H7 (cell line): ENCODE measurements around the gene CASTOR2. TPM values are rescaled to one million over a fixed set of nuclear protein-coding genes. Genes with fewer than 3 reads are reported as not detected.
"Not testable (repeated sequence)": the region's sequence is repeated elsewhere in the genome, so short reads cannot be mapped to it uniquely, and the experiment has no call there.

Source experiments
- DNase-seq: peaks from one replicate; pipeline ENCODE4 v3.0.0; 2012
- H3K27me3 ChIP-seq: 2 replicates; pipeline ENCODE4 v1.6.0; 2011; ENCODE audit warnings: mild to moderate bottlenecking, low read length; ENCODE audit not compliant: control insufficient read depth, insufficient read depth
- H3K36me3 ChIP-seq: replicated peaks from 2 replicates; pipeline ENCODE4 v1.5.1; 2011; ENCODE audit warnings: low read length; ENCODE audit not compliant: control insufficient read depth, insufficient read depth
- H3K4me3 ChIP-seq: 2 replicates; pipeline ENCODE4 v1.5.1; 2011; ENCODE audit warnings: low read depth, mild to moderate bottlenecking, control low read depth, low read length, moderate library complexity; ENCODE audit not compliant: insufficient read depth
- total RNA-seq: library from RNA; depleted of rRNA; stranded (reverse); fragments of >200 nt; shearing (Covaris generic); gene quantifications from 2 replicates; pipeline ENCODE4 v1.2.3, GENCODE V29; 2014; rRNA removed

The CASTOR2 gene
- total RNA-seq: 22.3 and 28.5 TPM in 2 replicates

- not testable (repeated sequence) for H3K36me3 ChIP-seq, H3K27me3 ChIP-seq, DNase-seq
- peak within 1 kb of the TSS; percentile 20 for H3K4me3 ChIP-seq
Observed at GRCh38 chr7:74964511-74965119, at the start of gene CASTOR2. Gene CASTOR2 (plus strand): TSS chr7:74964705. CDS start chr7:74964986, 281 bp downstream.

GRCh38 chr7:74922321-74922890 is 42.1 kb upstream of the CASTOR2 start:
- not testable (repeated sequence) for H3K27me3 ChIP-seq, DNase-seq, H3K36me3 ChIP-seq, H3K4me3 ChIP-seq

GRCh38 chr7:74923644-74924043 is 40.9 kb upstream of the CASTOR2 start:
- not testable (repeated sequence) for H3K4me3 ChIP-seq, H3K36me3 ChIP-seq, H3K27me3 ChIP-seq, DNase-seq

GRCh38 chr7:74926968-74927367 is 37.5 kb upstream of the CASTOR2 start:
- DNase-seq, H3K27me3 ChIP-seq, H3K36me3 ChIP-seq, H3K4me3 ChIP-seq: not testable (repeated sequence)

- DNase-seq, H3K4me3 ChIP-seq, H3K27me3 ChIP-seq, H3K36me3 ChIP-seq: not testable (repeated sequence)
Observed at GRCh38 chr7:74931563-74932328, 32.8 kb upstream of the CASTOR2 start.

- H3K36me3 ChIP-seq, DNase-seq, H3K27me3 ChIP-seq, H3K4me3 ChIP-seq: not testable (repeated sequence)
Observed at GRCh38 chr7:74939429-74939828, 25.1 kb upstream of the CASTOR2 start.

GRCh38 chr7:74941302-74942069 is 23.0 kb upstream of the CASTOR2 start:
- not testable (repeated sequence) for H3K4me3 ChIP-seq, H3K27me3 ChIP-seq, H3K36me3 ChIP-seq, DNase-seq

- H3K27me3 ChIP-seq, H3K36me3 ChIP-seq, H3K4me3 ChIP-seq, DNase-seq: not testable (repeated sequence)
Observed at GRCh38 chr7:74943923-74944322, 20.6 kb upstream of the CASTOR2 start.

- not testable (repeated sequence) for H3K4me3 ChIP-seq, DNase-seq, H3K27me3 ChIP-seq
Observed at GRCh38 chr7:74947741-74948140, 16.8 kb upstream of the CASTOR2 start.

GRCh38 chr7:74953774-74954173 is 10.7 kb upstream of the CASTOR2 start:
- not testable (repeated sequence) for H3K36me3 ChIP-seq, DNase-seq, H3K4me3 ChIP-seq, H3K27me3 ChIP-seq

More at GRCh38 chr7:74947741-74948140, 16.8 kb upstream of the CASTOR2 start:
- not testable (repeated sequence) for H3K36me3 ChIP-seq

GRCh38 chr7:74958328-74958727 is 6.2 kb upstream of the CASTOR2 start:
- DNase-seq, H3K36me3 ChIP-seq, H3K27me3 ChIP-seq, H3K4me3 ChIP-seq: not testable (repeated sequence)

- not testable (repeated sequence) for H3K36me3 ChIP-seq, DNase-seq, H3K27me3 ChIP-seq
- peak overlapping the region; percentile 20 for H3K4me3 ChIP-seq
Observed at GRCh38 chr7:74963704-74964510, 598 bp upstream of the CASTOR2 start.

- not testable (repeated sequence) for DNase-seq, H3K27me3 ChIP-seq, H3K4me3 ChIP-seq, H3K36me3 ChIP-seq
Observed at GRCh38 chr7:74966208-74966854, 1.8 kb downstream of the CASTOR2 start.
